Epithelial cell of esophagus (primary cell): ENCODE results near the gene PUM1.
A peak's percentile ranks its signal among the peaks of the same experiment; 100 is the strongest.
"Not testable (repeated sequence)": the region's sequence is repeated elsewhere in the genome, so short reads cannot be mapped to it uniquely, and the experiment has no call there.

Experiments used
- DNase-seq: peaks from one replicate; pipeline ENCODE4 v3.0.0; 2010; ENCODE audit warnings: low read depth
- H3K4me3 ChIP-seq: 2 replicates; pipeline ENCODE4 v1.5.1; 2011; ENCODE audit warnings: mild to moderate bottlenecking, low read length, control low read depth
- CTCF ChIP-seq: IDR thresholded peaks from 2 replicates; pipeline ENCODE4 v1.5.1; 2011; ENCODE audit warnings: low read depth, mild to moderate bottlenecking, low read length, control low read depth, inconsistent platforms; ENCODE audit not compliant: insufficient read depth; ENCODE audit errors: missing control alignments

PUM1 gene

DNA sequence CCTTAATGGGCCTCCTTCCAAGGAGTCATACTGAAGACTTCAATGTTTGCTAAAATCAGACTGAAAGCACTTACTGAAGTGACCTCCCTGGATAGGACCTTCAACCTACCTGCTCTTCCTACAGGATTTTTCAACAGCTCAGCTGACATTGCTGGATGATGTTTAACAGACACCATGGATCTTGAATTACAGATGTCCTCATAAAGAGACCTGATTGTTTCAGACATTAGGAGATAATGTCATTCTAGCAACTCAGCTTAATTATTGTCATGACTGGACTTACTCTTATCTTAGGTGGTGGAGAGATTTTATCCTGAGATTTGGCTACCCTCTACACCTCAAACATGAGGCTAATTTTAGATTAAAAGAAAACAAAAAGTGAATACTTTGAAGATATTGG, 83.1 kb downstream of the PUM1 start:
- no peak overlapping the region for H3K4me3 ChIP-seq
- no peak for TF ChIP-seq CTCF
- no peak for DNase-seq

GRCh38 chr1:30981172-30981571, 84.3 kb downstream of the PUM1 start:
- H3K4me3 ChIP-seq, result no peak overlapping the region
- no peak for DNase-seq
- TF ChIP-seq CTCF, result no peak

GRCh38 chr1:30977511-30977910, 88.0 kb downstream of the PUM1 start:
- no peak overlapping the region for H3K4me3 ChIP-seq
- TF ChIP-seq CTCF, result no peak

DNA sequence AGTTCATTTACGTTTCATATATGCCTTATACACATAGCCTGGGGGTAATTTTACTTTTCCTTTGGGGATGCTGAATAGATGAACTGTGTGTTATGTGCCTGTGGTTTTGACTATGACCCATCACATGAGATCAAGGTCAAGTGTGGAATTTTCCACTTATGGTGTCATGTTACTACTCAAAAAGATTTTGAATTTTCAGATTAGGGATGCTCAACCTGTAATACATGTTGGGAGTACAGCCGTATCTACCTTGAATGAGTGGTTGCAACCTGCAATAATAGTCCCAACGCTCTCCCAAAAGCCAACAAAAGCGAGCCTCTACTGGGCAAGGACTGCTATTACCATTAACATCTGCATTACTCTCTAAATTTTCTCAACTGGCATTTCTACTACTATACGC, 88.4 kb downstream of the PUM1 start:
- TF ChIP-seq CTCF, result peak; percentile 35
- H3K4me3 ChIP-seq, result no peak overlapping the region
- DNase-seq, result peak; percentile 8

More at GRCh38 chr1:30977511-30977910, 88.0 kb downstream of the PUM1 start:
- no peak for DNase-seq

- no peak for TF ChIP-seq CTCF
- H3K4me3 ChIP-seq, result no peak overlapping the region
- DNase-seq, result peak; percentile 13
Observed at GRCh38 chr1:30976143-30976542, 89.4 kb downstream of the PUM1 start.

GRCh38 chr1:30975217-30975616, 90.3 kb downstream of the PUM1 start:
- no peak for DNase-seq
- no peak for TF ChIP-seq CTCF
- H3K4me3 ChIP-seq, result no peak overlapping the region

DNA sequence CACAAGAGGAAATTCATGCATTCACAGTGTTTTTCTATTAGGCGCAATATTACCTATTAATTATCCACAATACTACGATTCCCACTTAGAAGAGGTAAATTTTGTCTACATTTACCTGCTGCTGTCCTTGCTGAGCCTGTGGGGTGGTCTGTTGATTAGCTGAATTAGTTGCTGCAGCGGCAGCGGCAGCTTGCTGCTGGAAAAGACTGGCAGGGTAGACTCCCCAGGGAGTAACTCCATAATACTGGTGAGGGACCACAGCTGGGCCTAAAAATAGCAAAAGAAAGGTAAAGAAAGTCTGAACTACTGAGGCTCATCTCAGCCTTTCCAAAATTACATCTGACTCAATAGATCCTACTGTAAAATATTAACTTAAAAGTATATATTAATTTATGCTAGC, 91.0 kb downstream of the PUM1 start:
- TF ChIP-seq CTCF, result no peak
- H3K4me3 ChIP-seq, result no peak overlapping the region
- DNase-seq, result no peak

DNA sequence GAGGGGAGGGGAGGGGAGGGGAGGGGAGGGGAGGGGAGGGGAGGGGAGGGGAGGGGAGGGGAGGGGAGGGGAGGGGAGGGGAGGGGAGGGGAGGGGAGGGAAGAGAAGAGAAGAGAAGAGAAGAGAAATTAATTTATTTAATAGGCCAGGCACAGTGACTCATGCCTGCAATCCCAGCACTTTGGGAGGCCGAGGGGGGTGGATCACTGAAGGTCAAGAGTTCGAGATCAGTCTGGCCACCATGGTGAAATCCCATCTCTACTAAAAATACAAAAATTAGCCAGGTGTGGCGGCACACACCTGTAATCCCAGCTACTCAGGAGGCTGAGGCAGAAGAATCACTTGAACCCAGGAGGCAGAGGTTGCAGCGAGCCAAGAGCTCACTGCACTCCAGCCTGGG, 93.2 kb downstream of the PUM1 start:
- not testable (repeated sequence) for H3K4me3 ChIP-seq, DNase-seq
